Measurements from ENCODE around the gene ANKRD37. TPM values are rescaled to one million over a fixed set of nuclear protein-coding genes. Genes with fewer than 3 reads are reported as not detected.

Gene ANKRD37
- total and polyA plus RNA-seq, 2 of the 8 experiments (the other 6 are each of a cell fraction or from before 2014, with no cell fraction given), result 2.8 to 3.4 TPM

DNA sequence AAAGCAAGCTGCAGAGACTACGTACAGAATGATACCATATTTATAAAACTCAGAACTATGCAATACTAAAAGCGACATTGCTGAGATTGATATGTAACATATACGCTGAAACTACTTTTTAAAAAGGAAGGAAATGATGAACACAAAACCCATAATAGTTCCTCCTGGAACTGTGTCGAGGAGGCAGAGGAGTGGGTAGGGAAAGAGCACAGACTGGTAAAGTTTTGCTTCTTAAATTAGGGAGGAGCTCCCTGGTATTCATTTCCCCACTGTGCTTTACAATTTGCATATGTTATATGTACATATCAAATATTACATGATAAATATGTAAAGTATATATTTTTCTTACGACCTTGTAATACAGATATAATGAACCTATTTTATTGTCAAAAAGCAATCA is 15.2 kb downstream of the ANKRD37 start:
- H3K27ac ChIP-seq (ENCODE audit: low read depth, low read length), result no peak overlapping the region
- no peak overlapping the region for H3K14ac ChIP-seq (ENCODE audit: insufficient read length)
- H3K23me2 ChIP-seq (ENCODE audit: low read depth, low read length), result no peaks in the 10 kb centered on the region
- H2BK120ac ChIP-seq (replicated peaks; ENCODE audit: low read depth, low read length), result no peak overlapping the region
- H2BK12ac ChIP-seq (ENCODE audit: low read depth, low read length), result no peak overlapping the region
- H3K9ac ChIP-seq (replicated peaks in 1 of 4; ENCODE audit: extremely low read depth in 1 of 4, low read depth in 3 of 4, low read length in 3 of 4), result no peak overlapping the region
- H3K9me3 ChIP-seq (ENCODE audit: insufficient read depth in 2 of 2, low read depth in 1 of 2, low read length in 1 of 2), result no peaks in the 10 kb centered on the region; a peak in 1 of 4 replicates
- DNase-seq (ENCODE audit: low read depth in 1 of 2, low spot score in 2 of 2), result no peak
- no peak for FAIRE-seq
- no peak overlapping the region for H3K4me3 ChIP-seq (ENCODE audit: extremely low read depth in 1 of 4, insufficient read depth in 2 of 4, low read depth in 3 of 4, low read length in 4 of 4)
- H4K5ac ChIP-seq (ENCODE audit: insufficient read length, low read depth, low read length), result no peak overlapping the region
- H3K27me3 ChIP-seq (replicated peaks in 1 of 4; ENCODE audit: control insufficient read depth in 3 of 4, extremely low read depth in 1 of 4, insufficient read depth in 3 of 4, low read length in 3 of 4), result no peaks in the 10 kb centered on the region
- H3K4ac ChIP-seq (replicated peaks; ENCODE audit: insufficient read length, low read depth, low read length), result no peak overlapping the region
- WGBS, 2 experiments (ENCODE audit: extremely low coverage in 1 of 2, insufficient coverage in 1 of 2, insufficient read length in 1 of 2, insufficient replicate concordance in 2 of 2, low coverage in 1 of 2, low lambda C conversion rate in 2 of 2, missing lambda C conversion rate in 1 of 2), result 96% methylated on average over 5 of the region's 5 CpGs; no CpG with 5 or more reads in 1 of the 2 experiments
- no peaks in the 10 kb centered on the region for H3K79me1 ChIP-seq (ENCODE audit: low read depth, low read length)
- H2AFZ ChIP-seq (ENCODE audit: low read length), result no peak overlapping the region
- H2BK20ac ChIP-seq (ENCODE audit: low read length), result no peak overlapping the region
- H3K23ac ChIP-seq (ENCODE audit: insufficient read length), result no peak overlapping the region
- H3K56ac ChIP-seq (replicated peaks; ENCODE audit: insufficient read length, low read depth, low read length), result no peak overlapping the region
- no peaks in the 10 kb centered on the region for H3K79me2 ChIP-seq (ENCODE audit: control insufficient read depth in 1 of 2, insufficient read depth in 2 of 2, low read length in 2 of 2)
- POLR2A ChIA-PET (ENCODE audit: partially characterized antibody), result no interaction called here
- no peak overlapping the region for H3K18ac ChIP-seq (ENCODE audit: extremely low read depth, low read length)
- CTCF ChIA-PET (ENCODE audit: partially characterized antibody), result no interaction called here
- H2AK5ac ChIP-seq (ENCODE audit: low read depth, low read length), result no peak overlapping the region
- H3K36me3 ChIP-seq (ENCODE audit: control insufficient read depth in 2 of 4, insufficient read depth in 4 of 4, low read length in 3 of 4), result peaks cover 0 to 21% (median 5%) of the 10 kb centered on the region in 4 experiments; a peak in 4 of 8 replicates
- no peak overlapping the region for H4K8ac ChIP-seq (ENCODE audit: extremely low read depth, insufficient read depth, low read length)
- no peak overlapping the region for H2BK5ac ChIP-seq (ENCODE audit: low read depth, low read length)
- H2BK15ac ChIP-seq (ENCODE audit: low read length), result no peak overlapping the region
- no peak overlapping the region for H3K4me2 ChIP-seq (ENCODE audit: insufficient read depth in 1 of 2, low read depth in 2 of 2, low read length in 2 of 2)
- no peaks in the 10 kb centered on the region for H3K4me1 ChIP-seq (replicated peaks in 1 of 4; ENCODE audit: control insufficient read depth in 3 of 4, insufficient read depth in 4 of 4, low read length in 3 of 4)
- H4K20me1 ChIP-seq (replicated peaks in 1 of 2; ENCODE audit: control insufficient read depth in 1 of 2, insufficient read depth in 2 of 2, low read length in 2 of 2), result peaks cover 0 to 4% of the 10 kb centered on the region in 2 experiments
- no peak overlapping the region for H4K91ac ChIP-seq (replicated peaks; ENCODE audit: insufficient read length, low read length)
- TF ChIP-seq POLR2AphosphoS5 (IDR thresholded peaks at IDR 0.05; ENCODE audit: low read depth, low read length) (no peak), CHD2 (IDR thresholded peaks at IDR 0.05; ENCODE audit: low read length) (no peak), BCL11A (IDR thresholded peaks at IDR 0.05; ENCODE audit: low read depth in 2 of 2, low read length in 2 of 2) (no peak), SP4 (IDR thresholded peaks at IDR 0.05; ENCODE audit: low read length) (no peak), MAFK (IDR thresholded peaks at IDR 0.05; ENCODE audit: low read depth, low read length) (no peak), TAF1 (IDR thresholded peaks at IDR 0.05; ENCODE audit: low read depth, low read length) (no peak), RXRA (IDR thresholded peaks at IDR 0.05; ENCODE audit: insufficient read depth, low read depth, low read length) (no peak), JUND (IDR thresholded peaks at IDR 0.05; ENCODE audit: low read length) (no peak), EP300 (IDR thresholded peaks at IDR 0.05; ENCODE audit: borderline replicate concordance in 1 of 2, low read depth in 2 of 2, low read length in 2 of 2) (no peak)
- TF ChIP-seq, protein P1, sequence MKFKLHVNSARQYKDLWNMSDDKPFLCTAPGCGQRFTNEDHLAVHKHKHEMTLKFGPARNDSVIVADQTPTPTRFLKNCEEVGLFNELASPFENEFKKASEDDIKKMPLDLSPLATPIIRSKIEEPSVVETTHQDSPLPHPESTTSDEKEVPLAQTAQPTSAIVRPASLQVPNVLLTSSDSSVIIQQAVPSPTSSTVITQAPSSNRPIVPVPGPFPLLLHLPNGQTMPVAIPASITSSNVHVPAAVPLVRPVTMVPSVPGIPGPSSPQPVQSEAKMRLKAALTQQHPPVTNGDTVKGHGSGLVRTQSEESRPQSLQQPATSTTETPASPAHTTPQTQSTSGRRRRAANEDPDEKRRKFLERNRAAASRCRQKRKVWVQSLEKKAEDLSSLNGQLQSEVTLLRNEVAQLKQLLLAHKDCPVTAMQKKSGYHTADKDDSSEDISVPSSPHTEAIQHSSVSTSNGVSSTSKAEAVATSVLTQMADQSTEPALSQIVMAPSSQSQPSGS (IDR thresholded peaks at IDR 0.05; ENCODE audit: low read length), result no peak
- TF ChIP-seq, protein P2, sequence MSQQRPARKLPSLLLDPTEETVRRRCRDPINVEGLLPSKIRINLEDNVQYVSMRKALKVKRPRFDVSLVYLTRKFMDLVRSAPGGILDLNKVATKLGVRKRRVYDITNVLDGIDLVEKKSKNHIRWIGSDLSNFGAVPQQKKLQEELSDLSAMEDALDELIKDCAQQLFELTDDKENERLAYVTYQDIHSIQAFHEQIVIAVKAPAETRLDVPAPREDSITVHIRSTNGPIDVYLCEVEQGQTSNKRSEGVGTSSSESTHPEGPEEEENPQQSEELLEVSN (IDR thresholded peaks at IDR 0.05), result no peak
- TF ChIP-seq, protein P3, sequence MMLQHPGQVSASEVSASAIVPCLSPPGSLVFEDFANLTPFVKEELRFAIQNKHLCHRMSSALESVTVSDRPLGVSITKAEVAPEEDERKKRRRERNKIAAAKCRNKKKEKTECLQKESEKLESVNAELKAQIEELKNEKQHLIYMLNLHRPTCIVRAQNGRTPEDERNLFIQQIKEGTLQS (IDR thresholded peaks at IDR 0.05; ENCODE audit: insufficient read depth, low read depth, low read length), result no peak

Measured in H1 (cell line).